NT2/D1 (cell line): ENCODE results near the gene PRPF4.
"Not testable (repeated sequence)": the region's sequence is repeated elsewhere in the genome, so short reads cannot be mapped to it uniquely, and the experiment has no call there.

ENCODE experiments used
- DNase-seq: peaks from one replicate; pipeline ENCODE4 v3.0.0-alpha.2; 2011; ENCODE audit warnings: low read depth, low spot score
- H3K27me3 ChIP-seq: 2 replicates; pipeline ENCODE4 v1.6.0; 2011; ENCODE audit warnings: mild to moderate bottlenecking; ENCODE audit not compliant: insufficient read length, insufficient read depth
- H3K36me3 ChIP-seq: 2 replicates; pipeline ENCODE4 v1.6.1; 2011; ENCODE audit warnings: mild to moderate bottlenecking, low read length, mixed read lengths; ENCODE audit not compliant: insufficient read depth, insufficient read length
- H3K4me1 ChIP-seq: 2 replicates; pipeline ENCODE4 v1.5.1; 2011; ENCODE audit not compliant: insufficient read depth, insufficient read length
- H3K4me3 ChIP-seq: 2 replicates; pipeline ENCODE4 v1.5.1; 2011; ENCODE audit warnings: low read depth; ENCODE audit not compliant: insufficient read length
- H3K9ac ChIP-seq: 2 replicates; pipeline ENCODE4 v1.6.0; 2011; ENCODE audit warnings: low read depth; ENCODE audit not compliant: insufficient read length
- H3K9me3 ChIP-seq: 2 replicates; pipeline ENCODE4 v1.5.1; 2011; ENCODE audit warnings: mild to moderate bottlenecking, low read length; ENCODE audit not compliant: insufficient read depth
- SUZ12 ChIP-seq: IDR thresholded peaks from 2 replicates; pipeline ENCODE4 v1.6.1; 2011; ENCODE audit not compliant: insufficient read length, insufficient read depth; ENCODE audit errors: extremely low read depth
- YY1 ChIP-seq: IDR thresholded peaks from 2 replicates; pipeline ENCODE4 v1.6.1; 2011; ENCODE audit not compliant: insufficient read length, insufficient read depth
- ZNF274 ChIP-seq: IDR thresholded peaks from 2 replicates; pipeline ENCODE4 v1.6.1; 2011; ENCODE audit warnings: mild to moderate bottlenecking, low read depth, low read length

The PRPF4 gene

GRCh38 chr9:113293285-113293878 is 17.9 kb downstream of the PRPF4 start:
- Histone ChIP-seq H3K4me1 (no peaks in the 10 kb centered on the region), H3K36me3 (peaks cover 57% of the 10 kb centered on the region), H3K9ac (no peak overlapping the region), H3K27me3 (no peaks in the 10 kb centered on the region), H3K9me3 (no peaks in the 10 kb centered on the region), H3K4me3 (no peak overlapping the region)
- no peak for DNase-seq
- TF ChIP-seq YY1 (no peak), ZNF274 (no peak), SUZ12 (no peak)

GRCh38 chr9:113296247-113296646 is 20.8 kb downstream of the PRPF4 start:
- H3K4me3 ChIP-seq, H3K27me3 ChIP-seq, H3K9ac ChIP-seq, H3K9me3 ChIP-seq, H3K4me1 ChIP-seq, DNase-seq: not testable (repeated sequence)
- peaks cover 29% of the 10 kb centered on the region for H3K36me3 ChIP-seq

- H3K4me1 ChIP-seq: no peaks in the 10 kb centered on the region
Observed at GRCh38 chr9:113296796-113297558, 21.5 kb downstream of the PRPF4 start.

GRCh38 chr9:113298311-113298710 is 22.9 kb downstream of the PRPF4 start:
- H3K9ac ChIP-seq: no peak overlapping the region
- no peak for TF ChIP-seq YY1
- TF ChIP-seq ZNF274: no peak
- no peaks in the 10 kb centered on the region for H3K27me3 ChIP-seq
- no peak for DNase-seq
- peaks cover 9% of the 10 kb centered on the region for H3K36me3 ChIP-seq
- peaks cover 6% of the 10 kb centered on the region for H3K4me1 ChIP-seq
- H3K9me3 ChIP-seq: no peaks in the 10 kb centered on the region
- H3K4me3 ChIP-seq: no peak overlapping the region

More at GRCh38 chr9:113296796-113297558, 21.5 kb downstream of the PRPF4 start:
- no peak for DNase-seq
- TF ChIP-seq YY1 (no peak), ZNF274 (no peak), SUZ12 (no peak)
- Histone ChIP-seq H3K9me3 (no peaks in the 10 kb centered on the region), H3K4me3 (no peak overlapping the region), H3K27me3 (no peaks in the 10 kb centered on the region), H3K36me3 (peaks cover 22% of the 10 kb centered on the region), H3K9ac (no peak overlapping the region)

- peaks cover 6% of the 10 kb centered on the region for H3K4me1 ChIP-seq
- TF ChIP-seq SUZ12: no peak
- no peak for TF ChIP-seq ZNF274
- TF ChIP-seq YY1: no peak
- H3K4me3 ChIP-seq: no peak overlapping the region
- no peaks in the 10 kb centered on the region for H3K9me3 ChIP-seq
- no peak for DNase-seq
- no peaks in the 10 kb centered on the region for H3K27me3 ChIP-seq
- H3K36me3 ChIP-seq: peaks cover 1% of the 10 kb centered on the region
- no peak overlapping the region for H3K9ac ChIP-seq
Observed at GRCh38 chr9:113298924-113299770, 23.7 kb downstream of the PRPF4 start.

GRCh38 chr9:113299800-113300292 is 24.4 kb downstream of the PRPF4 start:
- no peaks in the 10 kb centered on the region for H3K9me3 ChIP-seq
- peaks cover 6% of the 10 kb centered on the region for H3K4me1 ChIP-seq
- no peak overlapping the region for H3K9ac ChIP-seq
- H3K36me3 ChIP-seq: no peaks in the 10 kb centered on the region
- H3K4me3 ChIP-seq: no peak overlapping the region
- TF ChIP-seq SUZ12 (no peak), ZNF274 (no peak), YY1 (no peak)
- no peaks in the 10 kb centered on the region for H3K27me3 ChIP-seq
- DNase-seq: no peak

- DNase-seq: no peak
- Histone ChIP-seq H3K9me3 (no peaks in the 10 kb centered on the region), H3K27me3 (no peaks in the 10 kb centered on the region), H3K4me3 (no peak overlapping the region), H3K4me1 (peaks cover 6% of the 10 kb centered on the region), H3K36me3 (no peaks in the 10 kb centered on the region), H3K9ac (no peak overlapping the region)
- no peak for TF ChIP-seq ZNF274
- TF ChIP-seq SUZ12: no peak
- no peak for TF ChIP-seq YY1
Observed at GRCh38 chr9:113301548-113301947, 26.1 kb downstream of the PRPF4 start.
